ENCODE results near the gene TEKTIP1.

- TF ChIP-seq GATA2 (IDR thresholded peaks at IDR 0.05; ENCODE audit: low read depth, low read length) (no peak), GATA3 (IDR thresholded peaks at IDR 0.05; ENCODE audit: low read depth, low read length) (no peak)
Measured at GRCh38 chr19:3499738-3500428, 39.1 kb upstream of the TEKTIP1 start.
